GM23248 (cell line): ENCODE measurements around the gene PDCD10.

ENCODE experiments used
- EZH2 ChIP-seq: fragments of 200-600 bp; sonication (generic); IDR thresholded peaks from 2 replicates; pipeline ENCODE4 v1.6.1; 2018; ENCODE audit warnings: antibody characterized with exemption, mild to moderate bottlenecking; ENCODE audit not compliant: insufficient read depth, poor library complexity, severe bottlenecking
- EZH2phosphoT487 ChIP-seq: fragments of 200-600 bp; sonication (generic); IDR thresholded peaks from 2 replicates; pipeline ENCODE4 v1.6.1; 2018; ENCODE audit warnings: antibody characterized with exemption, moderate library complexity, mild to moderate bottlenecking, low read depth; ENCODE audit not compliant: insufficient read depth

DNA sequence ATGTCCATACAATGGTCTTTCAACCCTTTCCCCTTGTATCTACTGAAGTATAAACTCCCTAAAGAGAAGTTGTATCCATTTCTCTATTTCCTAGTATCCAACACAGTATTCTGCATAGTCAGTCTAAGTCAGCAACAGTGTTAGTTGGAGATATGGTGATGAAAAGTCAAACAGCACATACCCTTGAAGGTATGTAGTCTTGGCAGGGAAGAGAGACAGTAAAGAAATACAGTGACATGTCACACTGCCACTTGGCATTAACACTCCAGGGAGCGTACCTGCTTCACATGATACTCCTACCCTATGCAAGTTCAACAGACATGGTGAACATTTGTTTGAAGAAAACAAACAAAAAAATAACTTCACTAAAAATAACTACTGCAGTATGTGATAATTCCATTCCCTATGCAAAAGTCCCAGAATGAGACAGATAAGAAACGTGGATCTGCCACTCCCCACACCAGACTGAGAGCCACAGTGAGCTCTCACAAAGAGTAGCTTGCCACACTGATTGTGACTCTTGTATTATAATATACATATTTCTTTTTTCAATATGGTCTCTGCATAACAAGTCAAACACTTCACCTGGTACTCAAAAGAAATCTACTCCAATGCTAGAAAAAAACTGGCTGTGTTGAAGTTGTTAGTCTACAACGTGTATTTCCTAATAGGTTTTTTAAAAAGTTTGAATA lies 5.9 kb downstream of the PDCD10 start:
- TF ChIP-seq EZH2phosphoT487 (no peak), EZH2 (no peak)
